Mucosa of stomach (tissue), 1 donor: ENCODE results near the gene FUBP1.
A peak's percentile ranks its signal among the peaks of the same experiment; 100 is the strongest.
"Not testable (repeated sequence)": the region's sequence is repeated elsewhere in the genome, so short reads cannot be mapped to it uniquely, and the experiment has no call there.

ENCODE experiments used
- H3K27me3 ChIP-seq: one replicate; pipeline ENCODE4 v1.7.0; 2013; ENCODE audit warnings: mild to moderate bottlenecking, low read length; ENCODE audit not compliant: control insufficient read depth, insufficient read depth
- H3K36me3 ChIP-seq: one replicate; pipeline ENCODE4 v1.7.0; 2013; ENCODE audit warnings: low read length; ENCODE audit not compliant: control insufficient read depth, insufficient read depth
- H3K4me1 ChIP-seq: one replicate; pipeline ENCODE4 v1.7.0; 2013; ENCODE audit warnings: mild to moderate bottlenecking, low read length; ENCODE audit not compliant: control insufficient read depth, insufficient read depth
- H3K4me3 ChIP-seq: one replicate; pipeline ENCODE4 v1.7.0; 2013; ENCODE audit warnings: low read length
- H3K9ac ChIP-seq: one replicate; pipeline ENCODE4 v1.7.0; 2013; ENCODE audit warnings: mild to moderate bottlenecking, low read length, moderate library complexity
- H3K9me3 ChIP-seq: one replicate; pipeline ENCODE4 v1.7.0; 2013; ENCODE audit warnings: mild to moderate bottlenecking, low read length, moderate library complexity; ENCODE audit not compliant: control insufficient read depth
- donor health status: Pancreatic carcinoma.

The FUBP1 gene

GRCh38 chr1:77984629-77985028 is 5.8 kb upstream of the FUBP1 start:
- H3K9me3 ChIP-seq = no peaks in the 10 kb centered on the region
- H3K36me3 ChIP-seq = no peaks in the 10 kb centered on the region
- H3K27me3 ChIP-seq = no peaks in the 10 kb centered on the region
- no peak overlapping the region for H3K9ac ChIP-seq
- H3K4me1 ChIP-seq = no peaks in the 10 kb centered on the region
- no peak overlapping the region for H3K4me3 ChIP-seq

- H3K4me1 ChIP-seq = no peaks in the 10 kb centered on the region
- no peaks in the 10 kb centered on the region for H3K36me3 ChIP-seq
- H3K9me3 ChIP-seq = no peaks in the 10 kb centered on the region
- no peak overlapping the region for H3K4me3 ChIP-seq
- no peaks in the 10 kb centered on the region for H3K27me3 ChIP-seq
- no peak overlapping the region for H3K9ac ChIP-seq
Measured at GRCh38 chr1:77983997-77984355, 5.1 kb upstream of the FUBP1 start.

GRCh38 chr1:77983352-77983996 is 4.6 kb upstream of the FUBP1 start:
- not testable (repeated sequence) for H3K36me3 ChIP-seq, H3K9me3 ChIP-seq, H3K4me1 ChIP-seq, H3K9ac ChIP-seq, H3K4me3 ChIP-seq, H3K27me3 ChIP-seq

GRCh38 chr1:77978293-77978968 is 441 bp downstream of the FUBP1 start:
- Histone ChIP-seq H3K4me1 (peaks cover 11% of the 10 kb centered on the region), H3K9ac (peak overlapping the region; percentile 94), H3K4me3 (peak overlapping the region; percentile 66), H3K27me3 (no peaks in the 10 kb centered on the region), H3K9me3 (no peaks in the 10 kb centered on the region), H3K36me3 (no peaks in the 10 kb centered on the region)

GRCh38 chr1:77977989-77978292 is 931 bp downstream of the FUBP1 start:
- H3K4me1 ChIP-seq = peaks cover 11% of the 10 kb centered on the region
- peak overlapping the region; percentile 66 for H3K4me3 ChIP-seq
- H3K27me3 ChIP-seq = no peaks in the 10 kb centered on the region
- no peaks in the 10 kb centered on the region for H3K9me3 ChIP-seq
- no peaks in the 10 kb centered on the region for H3K36me3 ChIP-seq
- peak overlapping the region; percentile 94 for H3K9ac ChIP-seq

- peaks cover 11% of the 10 kb centered on the region for H3K4me1 ChIP-seq
- H3K9me3 ChIP-seq = no peaks in the 10 kb centered on the region
- H3K27me3 ChIP-seq = no peaks in the 10 kb centered on the region
- H3K9ac ChIP-seq = no peak overlapping the region
- H3K4me3 ChIP-seq = no peak overlapping the region
- no peaks in the 10 kb centered on the region for H3K36me3 ChIP-seq
Measured at GRCh38 chr1:77976433-77977076, 2.3 kb downstream of the FUBP1 start.

GRCh38 chr1:77975907-77976306 is 3.0 kb downstream of the FUBP1 start:
- no peak overlapping the region for H3K4me3 ChIP-seq
- no peaks in the 10 kb centered on the region for H3K27me3 ChIP-seq
- no peak overlapping the region for H3K9ac ChIP-seq
- H3K9me3 ChIP-seq = no peaks in the 10 kb centered on the region
- peaks cover 11% of the 10 kb centered on the region for H3K4me1 ChIP-seq
- no peaks in the 10 kb centered on the region for H3K36me3 ChIP-seq

- Histone ChIP-seq H3K27me3 (no peaks in the 10 kb centered on the region), H3K9ac (no peak overlapping the region), H3K4me3 (no peak overlapping the region), H3K4me1 (peaks cover 11% of the 10 kb centered on the region), H3K36me3 (no peaks in the 10 kb centered on the region), H3K9me3 (no peaks in the 10 kb centered on the region)
Measured at GRCh38 chr1:77975386-77975785, 3.5 kb downstream of the FUBP1 start.

GRCh38 chr1:77972080-77972479 is 6.8 kb downstream of the FUBP1 start:
- H3K4me1 ChIP-seq = peaks cover 10% of the 10 kb centered on the region

GRCh38 chr1:77970192-77970591 is 8.7 kb downstream of the FUBP1 start:
- Histone ChIP-seq H3K9ac (no peak overlapping the region), H3K9me3 (no peaks in the 10 kb centered on the region), H3K36me3 (peaks cover 6% of the 10 kb centered on the region), H3K4me3 (no peak overlapping the region), H3K27me3 (no peaks in the 10 kb centered on the region), H3K4me1 (peaks cover 4% of the 10 kb centered on the region)

More at GRCh38 chr1:77972080-77972479, 6.8 kb downstream of the FUBP1 start:
- Histone ChIP-seq H3K36me3 (peaks cover 6% of the 10 kb centered on the region), H3K9me3 (no peaks in the 10 kb centered on the region), H3K9ac (no peak overlapping the region), H3K27me3 (no peaks in the 10 kb centered on the region), H3K4me3 (no peak overlapping the region)

- peaks cover 6% of the 10 kb centered on the region for H3K36me3 ChIP-seq
Measured at GRCh38 chr1:77966291-77966690, 12.6 kb downstream of the FUBP1 start.

GRCh38 chr1:77961392-77961791 is 17.5 kb downstream of the FUBP1 start:
- Histone ChIP-seq H3K4me1 (no peaks in the 10 kb centered on the region), H3K9me3 (no peaks in the 10 kb centered on the region), H3K4me3 (no peak overlapping the region), H3K27me3 (no peaks in the 10 kb centered on the region), H3K9ac (no peak overlapping the region), H3K36me3 (no peaks in the 10 kb centered on the region)

More at GRCh38 chr1:77966291-77966690, 12.6 kb downstream of the FUBP1 start:
- Histone ChIP-seq H3K27me3 (no peaks in the 10 kb centered on the region), H3K9me3 (no peaks in the 10 kb centered on the region), H3K4me1 (no peaks in the 10 kb centered on the region), H3K9ac (no peak overlapping the region), H3K4me3 (no peak overlapping the region)
